Cardiac muscle cell (in vitro differentiated cells and primary cell): Measurements from ENCODE around the gene WDPCP. TPM values are rescaled to one million over a fixed set of nuclear protein-coding genes. Genes with fewer than 3 reads are reported as not detected.

Source experiments
- DNase-seq, 2 donors: peaks; one replicate each; pipeline versions ENCODE4 v3.0.0 to v3.0.0-alpha.2; 2010 to 2017; ENCODE audit warnings: low read depth in 1 of 2, low spot score in 1 of 2
- H3K27ac ChIP-seq: fragments of 200-600 bp; sonication (generic); 2 replicates; pipeline ENCODE4 v1.5.1; 2016
- H3K27me3 ChIP-seq: fragments of 200-600 bp; sonication (generic); 2 replicates; pipeline ENCODE4 v1.6.0; 2016; ENCODE audit warnings: control low read depth
- H3K36me3 ChIP-seq: fragments of 200-600 bp; sonication (generic); 2 replicates; pipeline ENCODE4 v1.5.1; 2016; ENCODE audit warnings: control low read depth
- H3K4me1 ChIP-seq: fragments of 200-600 bp; sonication (generic); 2 replicates; pipeline ENCODE4 v1.8.1; 2017; ENCODE audit warnings: low read depth, mild to moderate bottlenecking, mixed run types
- H3K4me3 ChIP-seq: fragments of 200-600 bp; sonication (generic); 2 replicates; pipeline ENCODE4 v1.5.1; 2016; ENCODE audit warnings: mild to moderate bottlenecking
- H3K9me3 ChIP-seq: fragments of 200-600 bp; sonication (generic); 2 replicates; pipeline ENCODE4 v1.5.1; 2017; ENCODE audit warnings: low read depth, mild to moderate bottlenecking, control low read depth
- CTCF ChIP-seq: IDR thresholded peaks from 2 replicates; pipeline ENCODE4 v1.5.1; 2012; ENCODE audit warnings: low read depth, mild to moderate bottlenecking, low read length
- polyA plus RNA-seq: library from polyadenylated mRNA; unstranded; fragments of >200 nt; fragmentation: Nextera tagmentation; extraction: Ambion mirVana; gene quantifications from 2 replicates; pipeline ENCODE4 v1.2.1, GENCODE V29; 2016
- total RNA-seq: library from RNA; depleted of rRNA; stranded (reverse); fragments of >200 nt; gene quantifications from 2 replicates; pipeline ENCODE4 v1.2.3, GENCODE V29; 2016

The WDPCP gene
- total and polyA plus RNA-seq, 2 experiments from 2014 or later = 6.7 to 9.2 TPM

GRCh38 chr2:63522950-63523349 is 65.3 kb downstream of the WDPCP start:
- H3K9me3 ChIP-seq = no peaks in the 10 kb centered on the region
- no peak overlapping the region for H3K27ac ChIP-seq
- no peaks in the 10 kb centered on the region for H3K27me3 ChIP-seq
- TF ChIP-seq CTCF = no peak
- H3K36me3 ChIP-seq = no peaks in the 10 kb centered on the region
- no peak for DNase-seq
- no peak overlapping the region for H3K4me3 ChIP-seq
- no peaks in the 10 kb centered on the region for H3K4me1 ChIP-seq

- TF ChIP-seq CTCF = no peak
- Histone ChIP-seq H3K4me3 (no peak overlapping the region), H3K36me3 (no peaks in the 10 kb centered on the region), H3K4me1 (no peaks in the 10 kb centered on the region), H3K27ac (no peak overlapping the region), H3K9me3 (no peaks in the 10 kb centered on the region), H3K27me3 (no peaks in the 10 kb centered on the region)
- no peak for DNase-seq
Measured at GRCh38 chr2:63520793-63521192, 67.5 kb downstream of the WDPCP start.

- Histone ChIP-seq H3K36me3 (no peaks in the 10 kb centered on the region), H3K9me3 (no peaks in the 10 kb centered on the region), H3K4me1 (no peaks in the 10 kb centered on the region), H3K27me3 (no peaks in the 10 kb centered on the region), H3K27ac (no peak overlapping the region), H3K4me3 (no peak overlapping the region)
- DNase-seq = no peak
- no peak for TF ChIP-seq CTCF
Measured at GRCh38 chr2:63514781-63515180, 73.5 kb downstream of the WDPCP start.

- Histone ChIP-seq H3K4me1 (no peaks in the 10 kb centered on the region), H3K36me3 (no peaks in the 10 kb centered on the region), H3K27ac (no peak overlapping the region), H3K9me3 (no peaks in the 10 kb centered on the region), H3K4me3 (no peak overlapping the region), H3K27me3 (no peaks in the 10 kb centered on the region)
- TF ChIP-seq CTCF = no peak
- DNase-seq = no peak
Measured at GRCh38 chr2:63514237-63514716, 74.0 kb downstream of the WDPCP start.

- TF ChIP-seq CTCF = no peak
- Histone ChIP-seq H3K36me3 (no peaks in the 10 kb centered on the region), H3K4me3 (no peak overlapping the region), H3K9me3 (no peaks in the 10 kb centered on the region), H3K27ac (no peak overlapping the region), H3K27me3 (no peaks in the 10 kb centered on the region), H3K4me1 (peaks cover 33% of the 10 kb centered on the region)
- DNase-seq = no peak
Measured at GRCh38 chr2:63506320-63506719, 82.0 kb downstream of the WDPCP start.

- DNase-seq = peak in 1 of 2 donors; percentile 52
- Histone ChIP-seq H3K4me3 (no peak overlapping the region), H3K27ac (no peak overlapping the region), H3K4me1 (peaks cover 33% of the 10 kb centered on the region), H3K27me3 (no peaks in the 10 kb centered on the region), H3K9me3 (no peaks in the 10 kb centered on the region), H3K36me3 (no peaks in the 10 kb centered on the region)
- TF ChIP-seq CTCF = no peak
Measured at GRCh38 chr2:63503818-63504217, 84.5 kb downstream of the WDPCP start.
